SU-DHL-6 (cell line): ENCODE data around the gene OVOL1.

ENCODE experiments used
- EZH2phosphoT487 ChIP-seq: fragments of 200-600 bp; sonication (generic), shearing (Covaris generic); conservative IDR thresholded peaks from 2 replicates; pipeline ENCODE4 v1.6.1; 2018; ENCODE audit warnings: mild to moderate bottlenecking, antibody characterized with exemption, low read length, moderate library complexity, mixed read lengths
- TF ChIP-seq, protein P1 (sequence below): fragments of 200-600 bp; sonication (generic); IDR thresholded peaks from one replicate; pipeline ENCODE4 v1.5.1; 2017; ENCODE audit warnings: antibody characterized with exemption, mild to moderate bottlenecking, low read length, moderate library complexity; ENCODE audit not compliant: insufficient read depth, poor library complexity, severe bottlenecking

DNA sequence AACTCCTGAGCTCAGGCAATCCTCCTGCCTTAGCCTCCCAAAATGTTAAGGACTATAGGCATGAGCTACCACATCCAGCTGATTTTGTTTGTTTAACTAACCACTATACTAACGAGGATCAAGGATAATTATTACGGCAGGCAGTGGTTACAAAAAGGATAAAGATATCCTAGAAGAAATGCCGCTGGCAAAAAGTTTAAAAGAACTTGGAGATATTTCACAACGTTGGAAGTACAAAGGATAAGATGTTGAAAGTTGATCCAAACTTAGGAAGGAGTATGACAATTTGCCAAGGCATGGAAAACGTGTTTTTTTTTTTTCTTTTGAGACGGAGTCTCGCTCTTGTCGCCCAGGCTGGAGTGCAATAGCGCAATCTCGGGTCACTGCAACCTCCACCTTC lies 19.5 kb upstream of the OVOL1 start:
- TF ChIP-seq, protein P1, sequence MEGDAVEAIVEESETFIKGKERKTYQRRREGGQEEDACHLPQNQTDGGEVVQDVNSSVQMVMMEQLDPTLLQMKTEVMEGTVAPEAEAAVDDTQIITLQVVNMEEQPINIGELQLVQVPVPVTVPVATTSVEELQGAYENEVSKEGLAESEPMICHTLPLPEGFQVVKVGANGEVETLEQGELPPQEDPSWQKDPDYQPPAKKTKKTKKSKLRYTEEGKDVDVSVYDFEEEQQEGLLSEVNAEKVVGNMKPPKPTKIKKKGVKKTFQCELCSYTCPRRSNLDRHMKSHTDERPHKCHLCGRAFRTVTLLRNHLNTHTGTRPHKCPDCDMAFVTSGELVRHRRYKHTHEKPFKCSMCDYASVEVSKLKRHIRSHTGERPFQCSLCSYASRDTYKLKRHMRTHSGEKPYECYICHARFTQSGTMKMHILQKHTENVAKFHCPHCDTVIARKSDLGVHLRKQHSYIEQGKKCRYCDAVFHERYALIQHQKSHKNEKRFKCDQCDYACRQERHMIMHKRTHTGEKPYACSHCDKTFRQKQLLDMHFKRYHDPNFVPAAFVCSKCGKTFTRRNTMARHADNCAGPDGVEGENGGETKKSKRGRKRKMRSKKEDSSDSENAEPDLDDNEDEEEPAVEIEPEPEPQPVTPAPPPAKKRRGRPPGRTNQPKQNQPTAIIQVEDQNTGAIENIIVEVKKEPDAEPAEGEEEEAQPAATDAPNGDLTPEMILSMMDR: no peak
- TF ChIP-seq EZH2phosphoT487: no peak
